HG03457 (cell line): ENCODE data around the gene PREP.

Experiments used
- ATAC-seq: cut with Tn5 transposase; IDR thresholded peaks from one replicate; pipeline ENCODE4 v1.9.1; 2021; ENCODE audit warnings: moderate number of reproducible peaks; ENCODE audit not compliant: unreplicated experiment

The PREP gene

GRCh38 chr6:105397987-105398386 lies 4.9 kb downstream of the PREP start:
- ATAC-seq = no peak

- no peak for ATAC-seq
Observed at GRCh38 chr6:105391705-105392104, 11.2 kb downstream of the PREP start.

- no peak for ATAC-seq
Observed at GRCh38 chr6:105389543-105389942, 13.3 kb downstream of the PREP start.

- ATAC-seq = no peak
Observed at GRCh38 chr6:105388392-105388791, 14.5 kb downstream of the PREP start.

DNA sequence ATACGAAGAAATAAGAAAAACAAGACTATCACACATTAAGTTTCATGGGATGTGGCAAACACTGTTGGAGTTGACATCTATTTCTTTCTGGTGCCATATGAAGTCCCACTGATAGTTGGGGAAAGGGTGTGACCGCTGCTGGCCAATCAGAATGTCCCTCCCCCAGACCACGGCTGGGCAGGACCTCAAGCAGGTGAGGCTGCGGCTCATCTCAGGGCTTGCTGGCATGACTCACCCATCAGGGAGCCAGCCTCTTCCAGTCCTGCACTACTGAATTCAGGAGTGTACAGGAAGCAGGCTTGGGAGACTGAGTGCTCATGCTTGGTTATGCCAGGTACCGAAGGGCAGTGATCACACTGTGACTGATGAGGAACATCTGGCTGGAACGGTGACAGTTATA lies 18.9 kb downstream of the PREP start:
- ATAC-seq = no peak

GRCh38 chr6:105382958-105383357 lies 19.9 kb downstream of the PREP start:
- ATAC-seq = no peak

DNA sequence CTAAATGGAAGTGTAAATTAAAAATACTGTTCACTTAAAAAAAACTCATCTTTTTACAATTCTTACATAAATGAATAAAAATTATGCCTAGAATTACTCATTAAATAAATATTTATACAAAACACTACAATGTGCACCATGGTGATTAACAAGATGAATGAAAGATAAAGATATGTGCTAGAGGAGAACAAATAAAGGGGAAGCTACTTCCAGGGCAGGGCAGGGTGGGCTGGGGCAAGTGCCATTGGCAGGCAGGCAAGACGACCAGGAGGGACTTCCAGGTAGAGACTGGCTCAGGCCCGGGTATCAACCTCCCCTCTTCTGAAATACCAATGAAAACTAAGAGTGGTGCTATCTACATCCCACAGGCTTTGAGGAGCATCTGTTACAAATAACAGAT lies 20.4 kb downstream of the PREP start:
- no peak for ATAC-seq

DNA sequence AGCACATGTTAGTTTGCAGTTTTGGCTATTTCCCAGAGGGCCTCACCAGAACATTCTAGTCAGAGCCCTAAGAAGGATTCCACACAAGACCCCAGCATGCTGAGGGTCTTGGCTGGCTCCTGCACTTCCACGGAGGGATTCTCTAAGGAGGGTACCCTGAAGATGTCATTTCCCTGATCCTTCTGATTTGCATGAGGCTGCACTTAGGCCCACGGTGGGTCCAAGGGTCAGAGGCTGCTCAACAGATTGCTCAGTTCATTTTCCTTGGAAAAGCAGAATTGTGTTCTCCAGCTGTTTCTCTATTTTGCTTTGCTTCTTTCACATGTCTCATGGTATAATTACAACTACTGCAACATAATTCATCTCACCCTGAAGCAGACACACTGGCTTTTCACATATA lies 22.2 kb downstream of the PREP start:
- no peak for ATAC-seq

DNA sequence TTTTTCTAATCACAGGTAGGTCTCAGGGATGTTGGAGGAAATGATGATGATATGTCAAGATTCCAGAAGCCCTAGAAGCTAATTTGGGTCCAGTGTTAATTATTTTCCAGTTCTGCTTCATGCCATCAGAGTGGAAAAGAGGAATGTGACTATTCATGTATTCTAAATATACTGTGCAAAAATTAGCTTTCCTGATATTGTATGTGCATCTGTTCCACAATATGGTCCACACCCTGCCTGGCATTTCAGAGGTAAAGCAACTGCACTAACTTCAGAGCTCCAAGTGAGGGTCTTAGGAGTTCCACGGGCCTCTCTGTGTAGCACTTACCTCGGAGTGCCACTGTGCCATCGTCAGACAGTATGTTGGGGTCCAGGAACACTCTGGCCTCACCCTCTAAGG lies 27.1 kb downstream of the PREP start:
- ATAC-seq = no peak

- no peak for ATAC-seq
Observed at GRCh38 chr6:105374010-105374420, 28.9 kb downstream of the PREP start.

DNA sequence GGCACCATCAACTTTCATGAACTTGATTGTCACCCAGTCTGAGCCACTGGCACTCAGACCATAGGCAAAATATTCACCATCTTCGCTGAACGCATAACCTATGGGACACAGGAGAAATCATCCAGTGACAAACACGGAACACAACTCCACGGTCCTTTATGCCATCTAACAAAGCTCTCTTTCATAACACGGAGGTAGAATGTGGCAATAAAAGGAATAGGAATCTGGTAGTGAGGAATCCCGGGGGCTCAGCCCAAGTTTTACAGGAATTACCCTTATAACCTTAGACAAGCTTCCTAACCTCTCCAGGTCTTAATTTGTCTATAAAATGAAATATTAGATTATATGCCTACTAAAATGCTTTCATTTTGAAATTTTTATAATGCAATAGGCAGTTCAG lies 29.4 kb downstream of the PREP start:
- no peak for ATAC-seq

DNA sequence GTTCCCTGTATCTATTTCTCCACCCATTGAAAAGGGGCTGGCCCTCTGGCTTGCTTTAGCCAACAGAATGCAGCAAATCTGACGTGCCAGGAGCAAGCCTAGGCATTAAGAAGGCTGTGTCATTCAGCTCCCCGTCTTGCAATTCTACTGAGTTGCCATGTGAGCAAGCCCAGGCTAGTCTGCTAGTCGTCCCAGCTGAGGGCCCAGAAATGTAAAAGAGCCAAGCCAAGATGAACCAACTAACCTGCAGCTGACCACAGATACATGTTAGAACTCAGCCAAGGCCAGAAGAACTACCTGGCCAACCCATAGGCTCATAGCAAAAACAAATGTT lies 30.1 kb downstream of the PREP start:
- ATAC-seq = no peak

DNA sequence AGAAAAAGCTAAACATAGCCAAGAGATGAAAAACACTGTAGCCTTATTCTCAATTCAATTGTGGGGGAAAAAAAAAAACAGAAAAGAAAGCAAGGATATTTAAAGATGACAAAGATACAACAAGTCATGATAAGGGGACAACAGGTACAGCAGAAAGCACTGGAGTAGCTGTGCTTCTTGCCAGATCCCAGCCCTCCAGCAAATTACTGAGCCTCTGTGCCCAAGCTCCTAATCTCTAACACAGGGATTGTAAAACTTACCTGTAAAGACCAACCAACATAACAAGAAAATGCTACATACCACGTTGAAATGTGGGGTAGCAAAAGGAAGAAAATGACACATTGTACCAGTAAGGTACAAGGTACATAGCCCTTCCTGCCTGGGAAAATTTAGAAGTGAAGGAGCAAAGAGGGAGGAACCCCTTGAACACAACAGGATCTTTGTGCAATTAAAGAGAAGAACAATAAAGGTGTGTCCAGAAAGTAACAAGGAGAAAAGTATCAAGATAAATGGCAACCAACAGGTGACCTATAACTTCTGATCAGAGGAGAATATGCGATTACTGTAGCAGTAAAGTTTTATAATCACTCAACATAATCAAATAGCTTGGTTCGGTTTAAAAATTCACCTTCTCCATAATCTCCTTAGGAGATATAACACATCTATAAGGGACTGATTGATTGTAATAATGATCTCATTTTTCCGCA lies 30.6 kb downstream of the PREP start:
- no peak for ATAC-seq

GRCh38 chr6:105370351-105370750 lies 32.5 kb downstream of the PREP start:
- no peak for ATAC-seq

GRCh38 chr6:105369145-105369544 lies 33.7 kb downstream of the PREP start:
- no peak for ATAC-seq

DNA sequence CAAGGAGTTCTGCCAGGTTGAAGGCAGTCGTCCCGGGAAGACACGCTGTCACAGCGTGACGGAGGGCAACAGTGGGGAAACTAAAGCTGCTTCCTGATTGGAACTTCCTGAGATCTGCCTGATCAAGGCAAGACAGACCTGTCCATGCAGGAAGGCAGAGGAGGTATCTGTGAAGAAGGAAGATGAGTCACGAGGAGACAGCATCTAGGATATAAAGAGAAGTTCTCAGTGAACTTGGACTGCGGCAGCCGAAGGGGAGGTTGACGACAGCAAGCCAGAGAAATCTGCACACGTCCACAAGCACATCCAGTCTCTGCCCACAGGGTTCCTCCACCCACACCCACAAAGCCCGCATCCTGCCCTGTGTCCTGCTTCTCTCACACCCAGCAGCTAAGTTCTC lies 38.6 kb downstream of the PREP start:
- no peak for ATAC-seq

DNA sequence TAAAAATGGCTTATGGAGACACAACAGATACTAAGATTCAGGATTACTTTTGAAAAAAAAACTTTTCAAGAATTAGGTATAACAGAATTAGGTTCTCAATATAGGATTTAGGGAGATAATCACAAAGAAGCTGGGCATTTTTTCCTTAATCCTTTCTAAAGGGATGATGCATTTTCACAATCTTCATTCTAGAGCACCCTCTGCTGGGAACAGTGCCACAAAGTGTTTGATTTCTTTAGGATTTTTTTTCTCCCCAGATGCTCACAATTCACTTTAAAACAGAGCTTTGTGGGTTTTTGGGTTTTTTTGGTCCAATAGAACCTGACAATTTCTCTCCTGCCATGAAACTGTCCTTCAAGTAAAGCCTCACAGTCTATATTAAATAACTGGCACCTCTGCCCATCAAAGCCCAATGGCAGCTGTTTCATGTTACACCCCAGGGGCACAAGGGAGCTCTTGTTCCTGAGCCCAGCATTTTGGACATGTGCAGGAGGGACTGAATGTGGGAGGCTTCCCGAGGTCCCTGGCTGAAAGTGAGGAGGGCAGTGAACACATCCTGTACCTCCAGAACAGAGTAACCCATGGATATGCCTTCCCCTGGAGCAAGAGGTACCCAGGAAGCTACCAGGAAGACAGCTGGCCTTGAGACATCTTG lies 39.7 kb downstream of the PREP start:
- no peak for ATAC-seq

GRCh38 chr6:105359419-105360370 lies 43.2 kb downstream of the PREP start:
- ATAC-seq = no peak

DNA sequence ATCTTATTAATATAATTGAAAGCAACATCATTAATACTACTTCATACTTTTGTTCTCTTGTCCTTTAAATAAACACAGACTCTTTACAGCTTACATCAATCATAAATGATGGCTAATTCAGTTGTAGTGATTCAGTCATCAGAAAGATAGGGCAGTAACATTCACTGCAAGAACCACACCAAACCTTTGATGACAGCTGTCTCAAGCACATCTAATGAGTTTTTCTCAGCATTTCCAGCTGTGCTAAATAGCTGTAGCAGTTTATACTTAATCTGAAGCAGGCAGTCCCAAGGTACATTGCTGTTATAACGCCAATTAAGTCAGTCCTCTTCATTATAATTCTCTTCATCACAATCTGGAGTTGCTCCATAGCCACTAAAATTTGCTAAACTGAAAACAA lies 45.7 kb downstream of the PREP start:
- ATAC-seq = no peak

DNA sequence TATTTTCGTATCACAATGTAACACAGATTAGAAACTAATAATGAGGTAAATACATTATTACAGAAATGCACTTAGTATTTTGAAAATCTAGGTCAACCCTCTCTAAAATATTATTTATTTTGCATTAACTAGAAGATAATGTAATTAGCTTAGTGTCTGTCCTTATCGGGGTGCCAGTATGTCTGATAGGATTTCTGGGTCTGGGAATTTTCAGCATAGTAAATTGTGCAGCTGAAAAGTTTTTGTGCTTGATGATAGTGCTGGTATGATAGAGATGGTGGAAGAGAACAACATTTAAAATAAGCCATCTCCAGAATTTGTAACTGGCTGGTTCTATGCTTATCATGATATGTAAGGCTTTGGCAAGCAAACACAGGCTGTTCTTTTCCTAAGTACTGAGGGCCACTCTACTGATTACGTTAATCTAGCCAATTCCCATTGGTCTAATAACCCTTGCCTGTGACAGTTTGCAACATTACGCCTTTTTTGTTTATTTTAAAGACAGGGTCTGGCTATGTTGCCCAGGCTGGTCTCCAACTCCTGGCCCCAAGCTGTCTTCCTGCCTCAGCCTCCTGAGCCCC lies 50.8 kb downstream of the PREP start:
- ATAC-seq = no peak

- ATAC-seq = no peak
Observed at GRCh38 chr6:105348897-105349296, 54.0 kb downstream of the PREP start.
